Fibroblast of lung (primary cell): ENCODE measurements around the gene GPR137C. TPM values are rescaled to one million over a fixed set of nuclear protein-coding genes. Genes with fewer than 3 reads are reported as not detected.
"Not testable (repeated sequence)": the region's sequence is repeated elsewhere in the genome, so short reads cannot be mapped to it uniquely, and the experiment has no call there.

Experiments used
- DNase-seq, 2 donors: peaks; one replicate each; pipeline versions ENCODE4 v3.0.0 to v3.0.0-alpha.2; 2010; ENCODE audit warnings: low read depth in 2 of 2
- H2AFZ ChIP-seq: 2 replicates; pipeline ENCODE4 v1.5.1; 2012; ENCODE audit warnings: low read length, control low read depth, inconsistent platforms
- H3K27ac ChIP-seq: 2 replicates; pipeline ENCODE4 v1.5.1; 2011; ENCODE audit warnings: low read length, control low read depth; ENCODE audit not compliant: insufficient read depth
- H3K27me3 ChIP-seq: 2 replicates; pipeline ENCODE4 v1.5.1; 2011; ENCODE audit warnings: mild to moderate bottlenecking, low read length; ENCODE audit not compliant: control insufficient read depth, insufficient read depth
- H3K36me3 ChIP-seq: 2 replicates; pipeline ENCODE4 v1.5.1; 2011; ENCODE audit warnings: low read length; ENCODE audit not compliant: control insufficient read depth, insufficient read depth
- H3K4me1 ChIP-seq: 2 replicates; pipeline ENCODE4 v1.5.1; 2011; ENCODE audit warnings: low read length; ENCODE audit not compliant: control insufficient read depth, insufficient read depth; ENCODE audit errors: extremely low read depth
- H3K4me2 ChIP-seq: 2 replicates; pipeline ENCODE4 v1.5.1; 2011; ENCODE audit warnings: low read length, control low read depth; ENCODE audit not compliant: insufficient read depth; ENCODE audit errors: extremely low read depth
- H3K4me3 ChIP-seq, 4 experiments: fragments of 200-600 bp in 1 of 4; sonication (generic) in 1 of 4; replicated peaks in 1 of 4; 2 replicates each; pipeline ENCODE4 v1.5.1; 2011 to 2016; ENCODE audit warnings: low read length in 4 of 4, low read depth in 3 of 4, mild to moderate bottlenecking in 3 of 4, control low read depth in 2 of 4, inconsistent platforms in 1 of 4, mixed read lengths in 1 of 4; ENCODE audit not compliant: insufficient read depth in 1 of 4; ENCODE audit errors: control extremely low read depth in 1 of 4
- H3K79me2 ChIP-seq: 2 replicates; pipeline ENCODE4 v1.5.1; 2012; ENCODE audit warnings: mild to moderate bottlenecking, low read length, inconsistent platforms; ENCODE audit not compliant: control insufficient read depth, insufficient read depth
- H3K9ac ChIP-seq: 2 replicates; pipeline ENCODE4 v1.5.1; 2011; ENCODE audit warnings: mild to moderate bottlenecking, low read length, control low read depth; ENCODE audit not compliant: insufficient read depth
- H3K9me3 ChIP-seq: 2 replicates; pipeline ENCODE4 v1.5.1; 2012; ENCODE audit warnings: low read depth, low read length; ENCODE audit not compliant: control insufficient read depth, insufficient read depth
- H4K20me1 ChIP-seq: 2 replicates; pipeline ENCODE4 v1.5.1; 2011; ENCODE audit warnings: low read length; ENCODE audit not compliant: control insufficient read depth, insufficient read depth; ENCODE audit errors: extremely low read depth
- CTCF ChIP-seq, 2 donors: IDR thresholded peaks in 1 of 2; conservative IDR thresholded peaks in 1 of 2; 1 replicate in 1 of 2; 2 replicates in 1 of 2; pipeline ENCODE4 v1.5.1; 2011 to 2012; ENCODE audit warnings: low read length in 2 of 2, control low read depth in 1 of 2, inconsistent platforms in 1 of 2, low read depth in 1 of 2, mild to moderate bottlenecking in 1 of 2
- EZH2 ChIP-seq: IDR thresholded peaks from 2 replicates; pipeline ENCODE4 v1.5.1; 2012; ENCODE audit warnings: low read length, control low read depth, mild to moderate bottlenecking; ENCODE audit errors: missing control alignments
- polyA plus RNA-seq, 2 donors: library from polyadenylated mRNA; depleted of rRNA in 1 of 2; stranded (reverse) in 1 of 2; unstranded in 1 of 2; fragments of >200 nt; gene quantifications; 2 replicates each; pipeline ENCODE4 v1.2.1, GENCODE V29; 2011 to 2012; ENCODE audit warnings: missing spikeins in 1 of 2
- total RNA-seq: library from RNA; depleted of rRNA; stranded (reverse); fragments of >200 nt; gene quantifications from 2 replicates; pipeline ENCODE4 v1.2.1, GENCODE V29; 2014

GPR137C gene
- total and polyA plus RNA-seq, 2 donors (not counting 1 experiment from before 2014, with no cell fraction given) = 0.37 to 0.50 TPM

- Histone ChIP-seq H3K4me2 (peak overlapping the region; percentile 98), H3K27me3 (no peaks in the 10 kb centered on the region), H2AFZ (peak overlapping the region; percentile 95), H3K36me3 (no peaks in the 10 kb centered on the region), H3K9me3 (no peaks in the 10 kb centered on the region), H3K4me3 (peak overlapping the region; percentile 65 to 77 (median 75)), H3K79me2 (no peaks in the 10 kb centered on the region), H3K27ac (no peak overlapping the region), H3K4me1 (peaks cover 2% of the 10 kb centered on the region), H3K9ac (peak overlapping the region; percentile 41), H4K20me1 (no peaks in the 10 kb centered on the region)
- peak; percentile 85 to 90 for DNase-seq
- TF ChIP-seq EZH2 = no peak
- TF ChIP-seq CTCF (conservative IDR thresholded peaks at IDR 0.05 in 1 of 2, IDR thresholded peaks at IDR 0.05 in 1 of 2; ENCODE audit: low read depth in 1 of 2, low read length in 2 of 2) = peak in 1 of 2 donors; percentile 10
These were observed 1.3 kb downstream of the GPR137C start for GRCh38 chr14:52553671-52554575.

DNA sequence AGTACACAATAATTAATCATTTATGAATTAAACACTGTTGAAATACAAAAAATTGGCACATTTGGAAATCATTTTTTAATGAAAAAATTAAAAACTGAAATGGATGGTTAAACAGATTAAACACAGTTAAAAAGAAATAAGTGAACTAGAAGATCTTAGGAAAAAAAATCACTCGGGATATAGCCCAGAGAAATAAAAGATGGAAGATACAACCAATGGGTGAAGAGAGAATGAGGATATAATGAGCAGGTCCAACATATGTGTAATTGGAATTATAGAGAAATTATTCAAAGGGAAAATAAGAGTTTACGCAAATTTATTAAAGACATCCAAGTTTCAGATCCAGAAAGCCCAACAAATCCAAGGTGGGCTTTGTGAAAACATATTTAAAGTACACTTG lies 6.1 kb downstream of the GPR137C start:
- Histone ChIP-seq H3K4me2 (no peak overlapping the region), H2AFZ (no peak overlapping the region), H3K9me3 (no peaks in the 10 kb centered on the region), H3K36me3 (no peaks in the 10 kb centered on the region), H3K79me2 (no peaks in the 10 kb centered on the region), H3K27me3 (no peaks in the 10 kb centered on the region), H3K27ac (no peak overlapping the region), H4K20me1 (no peaks in the 10 kb centered on the region), H3K4me1 (peaks cover under 1% of the 10 kb centered on the region), H3K4me3 (no peak overlapping the region), H3K9ac (no peak overlapping the region)
- DNase-seq = no peak
- TF ChIP-seq EZH2 (no peak), CTCF (conservative IDR thresholded peaks at IDR 0.05 in 1 of 2, IDR thresholded peaks at IDR 0.05 in 1 of 2; ENCODE audit: low read depth in 1 of 2, low read length in 2 of 2) (no peak)

DNA sequence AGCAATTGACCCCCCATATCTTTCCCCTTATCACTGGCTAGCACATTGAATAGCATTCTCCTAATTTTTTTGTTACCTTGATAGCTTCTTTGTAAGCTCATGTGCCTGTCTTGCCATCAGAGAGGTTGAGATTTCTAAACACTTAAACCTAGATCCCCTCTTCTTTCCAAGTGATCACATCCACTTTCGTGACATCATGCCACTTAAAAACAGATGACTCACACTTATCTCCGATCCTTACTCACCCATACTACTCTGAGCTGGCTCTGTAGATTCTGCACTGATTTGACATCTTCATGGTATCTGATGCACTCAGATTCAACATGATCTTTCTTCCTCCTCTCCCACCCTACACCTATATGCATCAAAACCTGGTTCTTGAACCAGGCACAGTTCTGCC lies 10.5 kb downstream of the GPR137C start:
- no peaks in the 10 kb centered on the region for H3K27me3 ChIP-seq
- TF ChIP-seq EZH2 (no peak), CTCF (conservative IDR thresholded peaks at IDR 0.05 in 1 of 2, IDR thresholded peaks at IDR 0.05 in 1 of 2; ENCODE audit: low read depth in 1 of 2, low read length in 2 of 2) (no peak)
- no peaks in the 10 kb centered on the region for H3K36me3 ChIP-seq
- no peak overlapping the region for H2AFZ ChIP-seq
- no peak overlapping the region for H3K4me2 ChIP-seq
- H3K9ac ChIP-seq = no peak overlapping the region
- H3K79me2 ChIP-seq = no peaks in the 10 kb centered on the region
- no peaks in the 10 kb centered on the region for H3K9me3 ChIP-seq
- H3K4me3 ChIP-seq = no peak overlapping the region
- H3K27ac ChIP-seq = no peak overlapping the region
- peak; percentile 46 to 68 for DNase-seq
- H4K20me1 ChIP-seq = no peaks in the 10 kb centered on the region
- H3K4me1 ChIP-seq = no peaks in the 10 kb centered on the region

DNA sequence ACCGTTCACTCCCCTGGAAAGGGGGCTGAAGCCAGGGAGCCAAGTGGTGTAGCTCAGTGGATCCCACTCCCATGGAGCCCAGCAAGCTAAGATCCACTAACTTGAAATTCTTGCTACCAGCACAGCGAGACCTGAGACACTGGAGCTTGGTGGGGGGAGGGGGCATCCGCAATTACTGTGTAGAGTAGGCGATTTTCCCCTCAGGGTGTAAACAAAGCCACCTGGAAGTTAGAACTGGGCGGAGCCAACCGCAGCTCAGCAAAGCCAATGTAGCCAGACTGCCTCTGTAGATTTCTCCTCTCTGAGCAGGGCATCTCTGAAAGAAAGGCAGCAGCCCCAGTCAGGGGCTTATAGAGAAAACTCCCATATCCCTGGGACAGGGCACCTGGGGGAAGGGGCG lies 15.8 kb downstream of the GPR137C start:
- not testable (repeated sequence) for DNase-seq, H3K27me3 ChIP-seq, H3K4me3 ChIP-seq, H3K79me2 ChIP-seq, H3K9ac ChIP-seq, H3K4me1 ChIP-seq, H4K20me1 ChIP-seq, H3K9me3 ChIP-seq, H3K36me3 ChIP-seq, H2AFZ ChIP-seq, H3K4me2 ChIP-seq, H3K27ac ChIP-seq
